Upper lobe of left lung (tissue), 4 donors: ENCODE data around the gene FCAR.
"Not testable (repeated sequence)": the region's sequence is repeated elsewhere in the genome, so short reads cannot be mapped to it uniquely, and the experiment has no call there.

Experiments used
- POLR2A ChIP-seq, 4 donors: fragments of 450-650 bp; IDR thresholded peaks; one replicate each; pipeline ENCODE4 v1.5.1; 2016 to 2017; ENCODE audit warnings: antibody characterized with exemption in 4 of 4, mild to moderate bottlenecking in 2 of 4
- POLR2AphosphoS5 ChIP-seq, 2 donors: sonication (generic); formaldehyde crosslinking; IDR thresholded peaks; one replicate each; pipeline ENCODE4 v1.5.1; 2017; ENCODE audit warnings: antibody characterized with exemption in 2 of 2
- TF ChIP-seq, protein P1 (sequence below), 6 experiments: fragments of 450-650 bp in 4 of 6; fragments of 200-600 bp in 2 of 6; sonication (generic) in 2 of 6; IDR thresholded peaks; one replicate each; pipeline ENCODE4 v1.5.1; 2016 to 2019; ENCODE audit warnings: antibody characterized with exemption in 6 of 6

DNA sequence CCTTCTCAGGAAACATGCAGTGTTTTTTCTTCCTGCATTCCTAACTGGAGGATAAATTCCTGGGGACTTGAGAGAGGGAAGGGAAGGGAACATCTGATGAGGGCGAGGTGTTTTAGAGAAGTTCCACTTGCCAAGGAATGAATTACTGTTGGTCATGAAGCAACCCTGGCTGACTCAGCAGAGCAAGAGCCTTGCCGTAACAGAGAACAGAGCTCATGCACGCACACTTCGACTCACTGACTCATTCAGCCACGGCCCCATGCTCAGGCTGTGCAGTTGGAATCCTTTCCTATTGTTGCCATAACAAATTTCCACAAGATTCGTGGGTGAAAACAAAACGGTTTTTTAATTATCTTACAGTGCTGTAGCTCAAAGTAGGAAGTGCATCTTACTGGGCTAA is 48.7 kb upstream of the FCAR start:
- TF ChIP-seq, protein P1, sequence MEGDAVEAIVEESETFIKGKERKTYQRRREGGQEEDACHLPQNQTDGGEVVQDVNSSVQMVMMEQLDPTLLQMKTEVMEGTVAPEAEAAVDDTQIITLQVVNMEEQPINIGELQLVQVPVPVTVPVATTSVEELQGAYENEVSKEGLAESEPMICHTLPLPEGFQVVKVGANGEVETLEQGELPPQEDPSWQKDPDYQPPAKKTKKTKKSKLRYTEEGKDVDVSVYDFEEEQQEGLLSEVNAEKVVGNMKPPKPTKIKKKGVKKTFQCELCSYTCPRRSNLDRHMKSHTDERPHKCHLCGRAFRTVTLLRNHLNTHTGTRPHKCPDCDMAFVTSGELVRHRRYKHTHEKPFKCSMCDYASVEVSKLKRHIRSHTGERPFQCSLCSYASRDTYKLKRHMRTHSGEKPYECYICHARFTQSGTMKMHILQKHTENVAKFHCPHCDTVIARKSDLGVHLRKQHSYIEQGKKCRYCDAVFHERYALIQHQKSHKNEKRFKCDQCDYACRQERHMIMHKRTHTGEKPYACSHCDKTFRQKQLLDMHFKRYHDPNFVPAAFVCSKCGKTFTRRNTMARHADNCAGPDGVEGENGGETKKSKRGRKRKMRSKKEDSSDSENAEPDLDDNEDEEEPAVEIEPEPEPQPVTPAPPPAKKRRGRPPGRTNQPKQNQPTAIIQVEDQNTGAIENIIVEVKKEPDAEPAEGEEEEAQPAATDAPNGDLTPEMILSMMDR (IDR thresholded peaks at IDR 0.05): not testable (repeated sequence)
- not testable (repeated sequence) for TF ChIP-seq POLR2A, POLR2AphosphoS5 (IDR thresholded peaks at IDR 0.05)
